Left renal cortex interstitium (tissue), 4 donors: Measurements from ENCODE around the gene RIPOR1. TPM values are rescaled to one million over a fixed set of nuclear protein-coding genes. Genes with fewer than 3 reads are reported as not detected.

Source experiments
- DNase-seq, 4 donors: peaks; one replicate each; pipeline ENCODE4 v3.0.0-alpha.2; 2013; ENCODE audit warnings: low read depth in 4 of 4, low spot score in 2 of 4, missing footprints in 1 of 4
- polyA plus RNA-seq, 4 donors: library from polyadenylated mRNA; unstranded; fragments of 120-200 nt; gene quantifications; one replicate each; pipeline ENCODE4 v1.2.1, GENCODE V29; 2013; ENCODE audit not compliant: insufficient read length in 4 of 4

Gene RIPOR1
- polyA plus RNA-seq, 4 donors, result 99.1 to 148 (median 143) TPM

DNA sequence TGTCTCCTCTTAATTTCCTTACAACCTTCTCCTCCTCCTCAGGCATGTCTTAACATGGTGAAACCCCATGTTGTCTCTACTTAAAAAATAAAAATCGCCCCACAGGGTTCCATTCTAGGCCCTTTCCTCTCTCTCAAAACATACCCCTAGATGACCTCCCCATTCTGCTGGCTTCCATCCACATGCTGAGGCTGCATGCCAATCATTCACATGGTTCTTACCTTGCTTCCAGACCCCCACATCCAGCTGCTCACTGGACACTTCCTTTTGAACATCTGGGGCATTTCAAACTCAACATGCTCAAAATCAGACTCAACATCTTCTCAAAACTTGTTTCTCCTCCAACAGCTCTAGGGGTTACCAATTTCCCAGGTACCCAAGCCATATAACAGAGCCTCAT lies 21.3 kb downstream of the RIPOR1 start:
- DNase-seq, result no peak

DNA sequence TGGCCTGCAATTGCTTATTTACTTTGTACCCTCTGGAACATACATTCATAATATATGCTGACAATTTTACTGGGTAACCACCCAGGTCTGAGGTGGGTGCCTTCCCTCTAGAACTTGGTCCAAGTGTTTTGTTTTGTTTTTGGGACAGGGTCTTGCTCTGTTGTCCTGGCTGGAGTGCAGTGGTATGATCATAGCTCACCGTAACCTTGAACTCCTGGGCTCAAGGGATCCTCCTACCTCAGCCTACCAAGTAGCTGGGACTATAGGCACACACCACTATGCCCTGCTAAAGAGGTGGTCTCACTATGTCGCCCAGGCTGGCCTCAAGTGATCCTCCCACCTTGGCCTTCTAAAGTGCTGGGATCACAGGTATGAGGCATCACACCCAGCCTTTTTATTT lies 22.5 kb downstream of the RIPOR1 start:
- DNase-seq, result no peak

DNA sequence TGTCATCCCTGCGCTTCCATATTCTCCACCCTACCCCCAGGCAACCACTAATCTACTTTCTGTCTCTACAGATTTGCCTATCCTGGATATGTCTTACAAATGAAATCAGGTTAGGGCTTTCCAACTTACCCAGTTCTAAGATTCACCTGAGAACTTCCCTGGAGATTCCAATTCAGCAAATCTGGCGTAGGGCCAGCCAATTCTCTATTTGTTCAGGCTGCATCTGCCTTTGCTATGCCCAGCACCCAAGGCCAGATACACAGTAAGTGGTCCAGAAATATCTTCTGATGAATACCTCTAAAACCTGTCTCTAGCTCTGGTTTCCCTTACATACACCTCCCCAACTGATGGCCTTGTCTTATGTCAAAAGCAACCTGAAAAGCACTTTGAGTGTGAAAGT lies 23.3 kb downstream of the RIPOR1 start:
- DNase-seq, result no peak

DNA sequence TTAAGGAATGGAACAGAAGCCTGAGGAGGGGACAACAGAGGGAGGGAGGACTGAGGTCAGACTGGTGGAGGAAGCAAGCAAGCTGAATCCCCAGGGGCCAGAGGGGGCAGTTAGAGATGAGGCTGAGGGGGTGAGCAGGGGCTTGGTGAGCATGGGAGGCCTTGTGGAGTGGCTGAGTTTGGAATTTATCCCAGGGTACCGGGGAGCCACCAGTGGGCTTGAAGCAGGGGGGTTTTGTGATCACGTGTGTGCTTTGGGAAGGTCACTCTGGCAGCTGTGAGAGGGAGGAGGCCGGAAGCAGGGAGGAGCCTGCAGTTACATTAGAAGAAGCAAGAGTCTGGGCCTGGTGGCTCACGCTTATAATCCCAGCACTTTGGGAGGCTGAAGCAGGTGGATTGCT lies 23.8 kb downstream of the RIPOR1 start:
- DNase-seq, result no peak

DNA sequence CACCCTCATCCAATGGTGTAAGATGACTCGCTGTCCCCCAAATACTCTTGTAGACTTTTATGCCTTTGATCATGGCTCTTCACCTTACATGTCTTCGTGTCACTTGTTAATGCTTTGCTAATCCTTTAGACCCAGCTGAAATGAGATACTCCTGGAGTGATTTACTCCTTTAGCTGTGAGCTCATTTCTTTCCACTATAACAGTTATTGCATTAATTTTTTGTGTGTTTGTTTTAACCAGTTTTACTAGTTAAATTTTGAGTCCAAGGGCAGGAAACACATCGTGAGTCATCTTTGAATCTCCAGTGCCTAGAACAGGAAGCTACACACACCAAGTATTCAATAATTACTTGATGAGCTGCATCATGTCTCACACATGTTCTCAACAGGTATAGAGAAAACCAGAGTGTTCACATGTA lies 27.2 kb downstream of the RIPOR1 start:
- no peak for DNase-seq

DNA sequence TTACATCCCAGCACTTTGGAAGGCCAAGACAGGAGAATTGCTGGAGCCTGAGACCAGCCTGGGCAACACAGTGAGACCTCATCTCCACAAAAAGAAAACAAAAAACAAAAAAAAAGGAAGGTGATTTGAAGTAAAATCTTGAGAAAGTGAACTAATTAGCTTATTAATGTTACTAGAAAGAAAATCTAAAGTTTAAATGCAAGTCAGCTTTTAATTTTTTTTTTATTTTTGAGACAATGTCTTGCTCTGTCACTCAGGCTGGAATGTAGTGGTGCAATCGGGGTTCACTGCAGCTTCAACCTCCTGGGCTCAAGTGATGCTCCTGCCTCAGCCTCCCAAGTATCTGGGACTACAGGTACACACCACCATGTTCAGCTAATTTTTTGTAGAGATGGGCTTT lies 30.2 kb downstream of the RIPOR1 start:
- no peak for DNase-seq

DNA sequence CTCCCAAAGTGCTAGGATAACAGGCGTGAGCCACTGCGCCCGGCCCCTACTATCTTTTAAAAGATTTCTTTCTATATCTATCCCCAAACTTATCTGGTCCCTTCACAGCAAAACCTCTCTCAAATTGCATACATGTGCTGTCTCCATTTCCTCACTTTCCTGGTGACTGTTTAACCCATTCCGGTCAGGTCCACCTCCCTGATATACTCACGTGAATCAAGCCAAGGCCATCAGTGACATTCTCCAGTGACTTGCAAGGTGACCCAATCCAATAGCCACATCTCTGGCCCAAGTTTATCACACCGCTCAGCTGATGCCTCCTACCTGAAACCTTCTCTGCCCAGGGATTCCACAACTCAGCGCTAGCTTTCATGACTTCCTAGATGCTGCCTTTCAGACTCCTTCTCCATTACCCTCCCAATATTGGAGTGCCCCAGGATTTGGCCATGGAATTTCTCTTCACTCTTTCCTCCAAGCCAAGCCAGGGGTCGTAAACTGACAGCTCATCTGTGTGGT lies 32.3 kb downstream of the RIPOR1 start:
- DNase-seq, result no peak

DNA sequence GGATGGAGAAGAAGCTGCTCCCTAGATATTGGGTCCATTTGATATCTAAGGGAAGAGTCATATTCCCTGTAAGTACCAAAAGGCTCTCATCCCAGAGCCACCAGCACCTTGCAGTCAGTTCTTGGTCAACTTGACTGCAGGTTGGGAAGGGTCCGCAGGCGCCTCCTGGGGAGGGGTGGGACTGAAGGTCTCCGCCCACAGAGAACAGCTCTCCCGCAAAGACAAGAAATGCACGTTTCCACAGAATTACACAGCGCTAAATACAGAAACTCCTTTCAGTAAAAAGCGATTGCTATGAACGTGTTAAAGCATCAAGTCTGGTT lies 32.8 kb downstream of the RIPOR1 start:
- DNase-seq, result no peak

DNA sequence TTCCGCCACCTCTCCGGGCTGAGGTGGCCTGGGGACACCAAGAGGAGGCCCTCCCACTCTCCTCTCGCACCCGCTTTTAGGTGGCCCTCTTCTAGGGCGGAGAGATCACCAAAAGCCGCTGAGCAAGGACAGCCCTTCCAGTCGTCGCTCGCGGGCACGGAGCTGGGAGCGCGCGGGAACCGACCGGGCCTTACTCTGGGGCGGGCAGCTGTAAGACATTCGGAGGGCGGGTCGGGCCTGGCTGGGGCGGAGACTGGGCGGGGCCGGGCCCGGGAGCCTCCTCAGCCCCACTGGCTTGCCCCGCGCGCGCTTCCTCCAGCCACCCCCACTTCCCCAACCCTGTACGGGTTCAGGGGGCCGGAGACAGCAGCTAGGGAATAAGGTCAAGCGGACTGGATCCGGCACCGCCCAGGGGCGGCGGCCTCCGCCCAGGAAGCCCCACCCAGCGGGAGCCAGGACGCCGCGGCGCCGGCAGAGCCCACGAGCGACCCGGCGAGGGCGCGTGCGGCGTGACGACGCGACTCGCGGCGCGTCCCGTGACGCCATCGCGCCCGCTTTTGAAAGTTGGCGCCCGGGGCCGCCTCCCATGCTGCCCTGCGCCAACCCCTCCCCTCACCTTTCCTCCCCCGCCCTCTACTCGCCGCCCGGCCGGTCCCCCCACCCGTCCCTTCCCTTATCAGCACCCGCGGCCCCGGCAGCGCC lies 33.3 kb downstream of the RIPOR1 start:
- DNase-seq, result peak in 3 of 4 donors; percentile 83 to 91 (median 88)

DNA sequence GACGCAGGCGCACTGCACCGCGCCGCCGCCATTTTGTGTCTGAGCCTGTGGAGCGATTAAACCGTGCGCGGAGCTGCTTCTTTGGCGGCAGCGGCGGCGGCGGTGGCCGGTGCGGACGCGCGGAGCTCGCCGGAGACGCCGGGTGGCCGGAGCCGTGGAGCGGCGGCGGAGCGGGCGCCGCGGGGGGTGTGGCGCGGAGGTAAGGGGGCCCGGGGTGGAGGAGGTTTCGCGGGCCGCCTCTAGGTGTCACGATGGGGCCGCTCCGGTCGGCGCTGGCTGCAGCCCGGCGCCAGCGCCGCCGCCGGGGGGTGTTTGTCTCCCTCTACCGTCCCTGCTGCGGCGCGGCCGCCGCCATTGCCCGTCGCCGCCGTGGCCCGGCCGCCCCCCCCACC lies 33.9 kb downstream of the RIPOR1 start, which contains the start of gene CTCF:
Gene CTCF, plus strand, starts transcription at position 1 of the 392 bp plus-strand sequence. CDS start 48,307 bp downstream, outside the sequence.
- DNase-seq, result peak in 2 of 4 donors; percentile 48 to 61

DNA sequence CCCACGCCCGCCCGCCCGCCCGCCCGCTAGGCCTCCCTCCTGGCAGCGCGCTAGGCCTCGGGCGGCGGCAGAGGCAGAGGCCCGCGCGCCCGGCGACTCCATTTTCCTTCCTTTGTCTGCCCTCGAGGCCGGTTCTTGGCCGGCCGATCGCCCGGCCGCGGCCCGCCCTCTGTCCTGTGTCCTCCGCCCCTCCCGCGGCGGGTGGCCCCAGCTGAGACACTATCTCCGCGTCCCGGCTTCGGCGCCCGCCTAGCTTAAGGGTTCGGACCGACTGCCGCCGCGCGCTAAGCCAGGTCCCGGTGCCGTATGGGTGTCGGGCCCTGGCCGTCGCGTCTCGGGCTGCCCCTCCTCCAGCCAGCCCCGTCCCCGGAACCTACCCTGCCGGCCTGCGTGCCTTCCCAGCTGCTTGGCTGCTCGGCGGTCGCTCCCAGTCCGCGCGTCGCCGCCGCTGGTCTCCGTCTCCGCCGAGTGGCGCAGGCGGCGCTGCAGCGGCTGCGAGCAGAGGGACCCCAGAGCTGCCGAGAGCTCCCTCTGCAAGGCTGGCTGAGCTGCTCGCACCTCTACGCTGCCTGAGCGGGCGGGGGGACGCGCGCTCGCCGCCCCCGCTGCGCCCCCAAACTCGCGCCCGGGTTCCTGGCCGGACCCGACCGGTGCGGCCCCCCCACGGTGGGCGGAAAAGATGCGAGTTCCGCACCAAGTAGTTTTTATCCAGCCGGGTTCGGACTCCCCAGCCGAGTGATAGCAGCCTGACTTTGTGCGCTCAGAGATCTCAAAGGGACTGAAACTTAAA lies 34.5 kb downstream of the RIPOR1 start:
- DNase-seq, result peak; percentile 31 to 45 (median 40)

DNA sequence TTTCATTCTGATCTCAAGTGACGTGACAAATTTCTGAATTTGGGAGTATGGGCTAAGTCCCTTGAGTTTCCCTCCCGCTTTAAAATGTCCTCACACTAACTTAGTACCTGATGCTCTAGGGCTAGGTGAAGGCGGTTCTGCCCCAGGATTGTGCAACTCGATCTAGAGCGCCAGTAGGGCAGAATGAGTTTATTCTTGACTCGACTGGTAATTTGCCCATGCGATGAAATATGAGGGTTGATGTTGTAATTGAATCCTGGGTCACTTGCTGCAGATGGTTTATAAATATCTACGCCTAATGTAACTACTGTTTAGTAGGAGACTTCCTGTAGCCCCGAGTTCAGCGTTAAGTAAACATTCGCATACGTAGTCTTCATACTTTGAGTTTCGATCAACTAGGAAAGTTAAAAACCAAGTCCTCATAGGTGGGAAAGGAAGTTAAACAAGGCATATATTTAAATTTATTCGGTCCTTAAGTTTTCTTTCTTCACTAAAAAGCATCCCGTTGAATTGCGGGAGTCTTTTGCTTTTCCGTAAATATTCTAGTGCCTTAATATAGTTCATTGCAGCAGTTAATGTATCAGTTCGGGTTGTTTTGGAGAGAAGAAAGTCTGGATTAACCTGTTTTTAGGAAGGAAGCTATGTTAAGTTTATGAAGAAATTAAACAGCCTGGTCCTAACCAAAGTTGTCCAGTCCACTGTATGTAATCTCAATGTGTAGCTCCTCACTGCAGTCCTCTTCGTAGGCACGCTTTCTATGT lies 35.3 kb downstream of the RIPOR1 start:
- DNase-seq, result peak; percentile 34 to 41 (median 35)

DNA sequence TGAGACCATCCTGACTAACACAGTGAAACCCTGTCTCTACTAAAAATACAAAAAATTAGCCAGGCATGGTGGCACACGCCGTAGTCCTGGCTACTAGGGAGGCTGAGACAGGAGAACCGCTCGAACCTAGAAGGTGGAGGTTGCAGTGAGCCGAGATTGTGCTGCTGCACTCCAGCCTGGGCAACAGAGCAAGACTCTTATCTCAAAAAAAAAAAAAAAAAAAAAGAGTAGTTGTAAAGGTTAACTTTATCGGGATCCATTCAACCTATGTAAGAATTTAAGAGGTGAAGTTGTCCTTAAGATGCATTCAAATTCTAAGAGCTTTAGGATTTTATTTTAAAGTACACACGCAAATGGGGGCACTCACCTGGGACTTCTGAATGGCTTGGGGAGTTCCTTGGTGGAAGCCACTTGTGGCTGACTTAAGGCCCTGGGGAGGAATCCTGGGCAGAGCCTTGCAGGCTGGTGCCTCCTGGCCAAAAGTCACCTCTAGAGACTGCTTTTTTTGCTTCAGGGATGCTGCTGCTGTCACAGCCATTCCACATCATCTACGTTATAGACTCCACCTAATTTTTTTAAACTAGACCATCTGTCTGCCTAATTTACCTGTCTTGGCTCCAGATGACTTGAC lies 37.0 kb downstream of the RIPOR1 start:
- no peak for DNase-seq

DNA sequence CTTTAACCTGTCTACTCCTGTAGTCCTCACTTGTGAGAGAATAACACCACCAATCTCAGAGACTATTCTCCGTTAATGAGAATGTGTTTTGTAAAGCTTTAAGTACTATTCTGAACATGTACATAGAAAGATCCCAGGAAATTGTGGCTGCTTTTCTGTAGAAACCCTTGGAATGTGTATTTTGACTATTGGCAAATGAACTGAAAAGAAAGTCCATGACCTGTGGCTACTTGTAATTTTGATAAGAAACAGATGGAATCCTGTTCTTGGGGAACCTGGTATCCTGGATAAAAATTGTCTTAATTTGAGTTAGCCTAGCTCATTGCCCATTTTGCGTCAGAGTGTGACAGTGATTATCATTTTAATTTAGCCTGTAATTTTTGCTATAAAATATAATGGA lies 42.8 kb downstream of the RIPOR1 start:
- no peak for DNase-seq

DNA sequence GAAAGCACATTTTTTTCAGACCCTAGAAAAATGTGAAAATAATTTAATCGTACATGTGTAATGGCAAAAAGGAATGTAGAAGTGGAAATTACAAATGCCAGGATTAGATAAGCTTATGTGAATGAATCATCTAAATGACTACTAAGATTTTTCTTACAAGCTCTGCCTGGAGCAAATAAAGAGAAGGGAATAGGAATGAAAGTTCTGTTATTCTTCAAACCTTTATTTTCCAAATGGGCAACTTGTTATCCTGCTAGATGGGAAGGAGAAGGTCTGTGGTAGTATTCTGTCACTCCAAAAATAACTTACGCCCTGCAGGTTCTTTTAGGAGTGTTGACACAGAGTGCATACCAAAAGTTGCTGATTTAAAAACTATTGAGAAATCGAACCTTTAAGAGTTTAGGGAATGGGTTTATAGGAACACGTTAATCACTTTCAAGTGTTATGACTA lies 43.4 kb downstream of the RIPOR1 start:
- DNase-seq, result no peak

DNA sequence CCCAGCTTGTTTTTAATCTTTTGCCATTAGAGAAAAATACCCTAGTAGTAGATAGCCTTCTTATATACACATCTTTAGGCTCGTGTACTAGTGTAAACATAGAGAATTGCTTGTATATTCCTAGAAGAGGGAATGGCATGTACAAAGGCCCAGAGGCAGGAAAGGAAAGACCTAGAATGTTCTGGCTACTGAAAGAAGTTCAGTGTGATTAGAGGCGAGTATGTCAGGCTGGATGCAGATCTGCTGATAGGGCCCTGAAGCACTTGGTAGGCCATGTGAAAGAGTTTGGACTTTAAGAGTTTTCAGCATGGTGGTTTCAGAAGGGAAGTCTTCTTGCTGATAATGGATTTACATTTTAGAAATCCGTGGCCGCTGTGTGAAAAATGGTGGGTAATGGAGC lies 51.1 kb downstream of the RIPOR1 start:
- DNase-seq, result no peak

DNA sequence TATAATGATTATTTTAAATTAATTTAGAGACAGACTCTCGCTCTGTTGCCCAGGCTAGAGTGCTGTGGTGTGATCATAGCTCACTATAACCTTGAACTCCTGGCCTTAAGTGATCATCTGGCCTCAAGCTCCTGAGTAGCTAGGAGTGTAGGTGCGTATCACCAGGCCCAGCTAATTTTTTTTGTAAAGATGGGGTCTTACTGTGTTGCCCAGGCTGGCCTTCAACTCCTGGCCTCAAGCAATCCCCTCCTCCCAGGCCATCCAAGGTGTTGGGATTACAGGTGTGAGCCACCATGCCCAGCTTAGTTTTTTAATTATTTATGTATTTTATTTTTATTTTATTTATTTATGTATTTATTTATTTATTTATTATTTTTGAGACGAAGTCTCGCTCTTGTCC lies 51.6 kb downstream of the RIPOR1 start:
- DNase-seq, result no peak

DNA sequence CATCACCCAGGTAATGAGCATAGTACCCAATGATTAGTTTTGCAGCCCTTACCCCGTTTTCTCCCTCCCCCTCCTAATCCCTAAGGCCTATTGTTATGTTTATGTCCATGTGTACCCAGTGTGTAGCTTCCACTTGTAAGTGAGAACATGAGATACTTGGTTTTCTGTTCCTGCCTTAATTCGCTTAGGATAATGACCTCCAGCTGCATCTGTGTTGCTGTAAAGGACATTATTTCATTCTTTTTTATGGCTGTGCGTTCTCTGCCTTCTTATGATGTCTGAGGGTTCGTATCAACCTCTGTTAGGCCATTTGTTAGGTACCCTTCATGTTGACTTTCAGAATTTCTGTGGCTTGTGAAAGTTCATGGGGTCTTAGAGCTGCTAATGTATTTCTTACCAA lies 64.7 kb downstream of the RIPOR1 start:
- DNase-seq, result no peak

DNA sequence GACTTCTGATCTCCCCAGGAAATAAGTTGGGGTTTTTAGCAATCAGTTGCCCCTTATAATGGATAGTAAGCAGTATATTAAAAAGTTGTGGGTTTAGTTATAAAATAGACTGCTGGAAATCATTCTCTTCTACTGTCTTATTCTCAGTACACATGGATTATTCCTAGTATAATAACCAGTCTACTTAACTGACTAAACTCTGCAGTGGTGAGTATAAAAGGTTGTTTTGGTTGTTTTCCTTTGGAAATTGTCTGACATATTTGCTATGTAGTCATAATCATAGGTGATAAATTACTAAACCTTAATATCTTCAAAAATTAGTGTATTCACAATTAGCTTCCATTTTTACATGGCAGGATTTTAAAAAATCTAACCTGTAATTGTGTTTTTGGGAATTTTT lies 65.1 kb downstream of the RIPOR1 start:
- DNase-seq, result no peak

DNA sequence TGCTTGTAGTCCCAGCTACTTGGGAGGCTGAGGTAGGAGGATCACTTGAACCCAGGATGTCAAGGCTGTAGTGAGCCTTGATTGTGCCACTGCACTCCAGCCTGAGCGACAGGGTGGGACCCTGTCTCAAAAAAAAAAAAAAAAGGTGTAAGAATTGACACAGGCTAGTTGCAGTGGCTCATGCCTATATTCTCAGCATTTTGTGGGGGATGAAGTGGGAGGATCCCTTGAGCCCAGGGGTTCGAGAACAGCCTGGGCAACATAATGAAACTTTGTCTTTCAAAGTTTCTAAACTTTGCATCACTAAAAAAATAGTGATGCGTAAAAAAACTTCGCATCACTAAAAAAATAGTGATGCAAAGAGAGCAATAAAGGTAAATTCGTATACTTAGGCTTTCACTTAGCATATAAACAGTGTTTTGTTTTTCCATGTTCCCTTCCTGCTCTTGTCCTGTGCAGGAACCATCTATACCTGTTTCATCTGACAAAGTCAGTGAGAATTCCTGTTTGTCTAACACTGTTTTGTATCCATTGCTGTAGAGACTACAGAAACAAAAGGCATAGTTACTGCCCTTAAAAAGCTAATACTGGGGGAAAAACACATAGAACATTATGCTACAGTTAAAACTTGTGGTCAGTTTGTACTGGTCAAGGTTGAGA lies 65.8 kb downstream of the RIPOR1 start:
- no peak for DNase-seq
